Cardiac fibroblast (primary cell): Measurements from ENCODE around the gene CALD1.

ENCODE experiments used
- DNase-seq, 2 donors: peaks; one replicate each; pipeline versions ENCODE4 v3.0.0 to v3.0.0-alpha.2; 2010; ENCODE audit warnings: low read depth in 2 of 2
- H3K4me3 ChIP-seq, 2 donors: replicated peaks in 1 of 2; 1 replicate in 1 of 2; 2 replicates in 1 of 2; pipeline ENCODE4 v1.5.1; 2011; ENCODE audit warnings: low read depth in 2 of 2, low read length in 2 of 2, mild to moderate bottlenecking in 2 of 2, moderate library complexity in 1 of 2
- CTCF ChIP-seq: IDR thresholded peaks from one replicate; pipeline ENCODE4 v1.5.1; 2011; ENCODE audit warnings: low read depth, mild to moderate bottlenecking, low read length, inconsistent platforms

Gene CALD1

GRCh38 chr7:134820778-134821177, 41.3 kb downstream of the CALD1 start:
- no peak for TF ChIP-seq CTCF
- H3K4me3 ChIP-seq, result no peak overlapping the region
- no peak for DNase-seq

GRCh38 chr7:134823400-134823799, 44.0 kb downstream of the CALD1 start:
- DNase-seq, result peak; percentile 33 to 71
- no peak overlapping the region for H3K4me3 ChIP-seq
- no peak for TF ChIP-seq CTCF

- no peak for TF ChIP-seq CTCF
- H3K4me3 ChIP-seq, result no peak overlapping the region
- peak in 1 of 2 donors; percentile 42 for DNase-seq
These were observed 46.2 kb downstream of the CALD1 start for GRCh38 chr7:134825666-134826065.

- peak; percentile 84 to 90 for DNase-seq
- no peak for TF ChIP-seq CTCF
- no peak overlapping the region for H3K4me3 ChIP-seq
These were observed 46.7 kb downstream of the CALD1 start for GRCh38 chr7:134826105-134826504.

- H3K4me3 ChIP-seq, result no peak overlapping the region
- no peak for DNase-seq
- no peak for TF ChIP-seq CTCF
These were observed 48.0 kb downstream of the CALD1 start for GRCh38 chr7:134827436-134827835.

GRCh38 chr7:134827889-134828288, 48.5 kb downstream of the CALD1 start:
- no peak overlapping the region for H3K4me3 ChIP-seq
- peak; percentile 89 to 96 for DNase-seq
- TF ChIP-seq CTCF, result no peak

GRCh38 chr7:134828361-134828760, 48.9 kb downstream of the CALD1 start:
- DNase-seq, result peak in 1 of 2 donors; percentile 80
- no peak for TF ChIP-seq CTCF
- no peak overlapping the region for H3K4me3 ChIP-seq
